Osteocyte (in vitro differentiated cells): ENCODE measurements around the gene DZIP3. TPM values are rescaled to one million over a fixed set of nuclear protein-coding genes. Genes with fewer than 3 reads are reported as not detected.
"Not testable (repeated sequence)": the region's sequence is repeated elsewhere in the genome, so short reads cannot be mapped to it uniquely, and the experiment has no call there.

Source experiments
- DNase-seq: peaks from one replicate; pipeline ENCODE4 v3.0.0; 2021; ENCODE audit warnings: mixed read lengths; ENCODE audit not compliant: unreplicated experiment; ENCODE audit errors: extremely low spot score
- H3K27ac Mint-ChIP-seq: one replicate; pipeline ENCODE4 v1.8.0; 2021; ENCODE audit warnings: mild to moderate bottlenecking, mixed read lengths; ENCODE audit not compliant: unreplicated experiment
- H3K27me3 Mint-ChIP-seq: one replicate; pipeline ENCODE4 v1.8.0; 2021; ENCODE audit warnings: mixed read lengths; ENCODE audit not compliant: unreplicated experiment
- H3K36me3 Mint-ChIP-seq: one replicate; pipeline ENCODE4 v1.8.0; 2021; ENCODE audit warnings: mixed read lengths; ENCODE audit not compliant: unreplicated experiment
- H3K4me1 Mint-ChIP-seq: one replicate; pipeline ENCODE4 v1.8.0; 2021; ENCODE audit warnings: mixed read lengths; ENCODE audit not compliant: unreplicated experiment
- H3K4me3 Mint-ChIP-seq: one replicate; pipeline ENCODE4 v1.8.0; 2021; ENCODE audit warnings: mild to moderate bottlenecking, moderate library complexity, mixed read lengths; ENCODE audit not compliant: unreplicated experiment
- H3K9me3 Mint-ChIP-seq: one replicate; pipeline ENCODE4 v1.8.0; 2021; ENCODE audit warnings: mixed read lengths; ENCODE audit not compliant: unreplicated experiment
- CTCF ChIP-seq: fragments of 200-600 bp; sonication (generic); IDR thresholded peaks from 2 replicates; pipeline ENCODE4 v1.5.0; 2021; ENCODE audit warnings: antibody characterized with exemption, mild to moderate bottlenecking, moderate library complexity
- total RNA-seq: library from RNA; stranded (reverse); gene quantifications from 2 replicates; pipeline ENCODE4 v1.2.1, GENCODE V29; 2021

DZIP3 gene
- total RNA-seq, 1 donor from 2014 or later: 9.0 TPM

- H3K4me1 Mint-ChIP-seq: no peaks in the 10 kb centered on the region
- TF ChIP-seq CTCF: no peak
- no peak overlapping the region for H3K27ac Mint-ChIP-seq
- DNase-seq: no peak
- no peaks in the 10 kb centered on the region for H3K27me3 Mint-ChIP-seq
- H3K9me3 Mint-ChIP-seq: no peaks in the 10 kb centered on the region
- H3K4me3 Mint-ChIP-seq: no peak overlapping the region
- peaks cover 22% of the 10 kb centered on the region for H3K36me3 Mint-ChIP-seq
Measured at GRCh38 chr3:108672701-108673100, 83.2 kb downstream of the DZIP3 start.

- H3K36me3 Mint-ChIP-seq: peaks cover 20% of the 10 kb centered on the region
- no peaks in the 10 kb centered on the region for H3K9me3 Mint-ChIP-seq
- no peaks in the 10 kb centered on the region for H3K4me1 Mint-ChIP-seq
- TF ChIP-seq CTCF: no peak
- DNase-seq: no peak
- no peak overlapping the region for H3K4me3 Mint-ChIP-seq
- no peak overlapping the region for H3K27ac Mint-ChIP-seq
- H3K27me3 Mint-ChIP-seq: no peaks in the 10 kb centered on the region
Measured at GRCh38 chr3:108673988-108674661, 84.6 kb downstream of the DZIP3 start.

- no peak for DNase-seq
- Mint-ChIP-seq H3K4me1 (no peaks in the 10 kb centered on the region), H3K9me3 (no peaks in the 10 kb centered on the region), H3K4me3 (no peak overlapping the region), H3K27me3 (no peaks in the 10 kb centered on the region), H3K36me3 (peaks cover 18% of the 10 kb centered on the region), H3K27ac (no peak overlapping the region)
- no peak for TF ChIP-seq CTCF
Measured at GRCh38 chr3:108677811-108678210, 88.3 kb downstream of the DZIP3 start.

- not testable (repeated sequence) for H3K4me3 Mint-ChIP-seq, H3K27me3 Mint-ChIP-seq, H3K9me3 Mint-ChIP-seq, DNase-seq, H3K27ac Mint-ChIP-seq, H3K4me1 Mint-ChIP-seq
- H3K36me3 Mint-ChIP-seq: peaks cover 29% of the 10 kb centered on the region
Measured at GRCh38 chr3:108692286-108692685, 102.8 kb downstream of the DZIP3 start.

- DNase-seq: no peak
- peaks cover 8% of the 10 kb centered on the region for H3K9me3 Mint-ChIP-seq
- H3K27me3 Mint-ChIP-seq: peaks cover 2% of the 10 kb centered on the region
Measured at GRCh38 chr3:108698461-108698860, 108.9 kb downstream of the DZIP3 start.

More at GRCh38 chr3:108698461-108698860, 108.9 kb downstream of the DZIP3 start:
- Mint-ChIP-seq H3K27ac (no peak overlapping the region), H3K36me3 (peaks cover 9% of the 10 kb centered on the region), H3K4me1 (no peaks in the 10 kb centered on the region), H3K4me3 (no peak overlapping the region)
- no peak for TF ChIP-seq CTCF
